ENCODE data around the gene MYO7B. TPM values are rescaled to one million over a fixed set of nuclear protein-coding genes. Genes with fewer than 3 reads are reported as not detected.

MYO7B gene
- total RNA-seq, 6 experiments from 2014 or later = 0.74 to 1.3 (median 0.98) TPM

DNA sequence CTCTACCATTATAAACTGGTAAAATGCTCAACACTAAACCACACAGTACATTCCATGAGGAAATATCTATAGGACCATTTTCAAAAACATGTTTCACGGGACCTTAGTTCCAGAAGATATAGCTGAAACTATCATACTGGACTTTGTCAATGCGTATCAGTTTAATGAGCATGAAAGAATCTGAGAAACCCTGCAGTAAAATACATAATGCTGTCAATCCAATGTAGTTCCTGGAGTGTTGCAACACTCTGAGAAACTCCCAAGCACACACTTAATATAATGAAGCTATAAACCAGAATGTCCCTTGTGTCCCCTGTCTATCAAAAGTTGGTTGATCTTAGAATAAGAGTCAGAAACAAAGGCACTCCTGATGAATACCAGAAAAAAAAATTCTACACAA is 25.4 kb upstream of the MYO7B start:
- Mint-ChIP-seq H3K27ac (peak overlapping the region; percentile 29; the same call in 1 of the 2 replicates), H3K36me3 (ENCODE audit: low read depth) (peaks cover 21% of the 10 kb centered on the region), H3K4me1 (ENCODE audit: low read depth) (peaks cover 93% of the 10 kb centered on the region), H3K27me3 (ENCODE audit: insufficient read depth) (0 out of 2 replicates have a peak, but pooled peaks cover 2% of the 10 kb centered on the region), H3K9me3 (no peaks in the 10 kb centered on the region), H3K4me3 (no peak overlapping the region)
- TF ChIP-seq, protein P1, sequence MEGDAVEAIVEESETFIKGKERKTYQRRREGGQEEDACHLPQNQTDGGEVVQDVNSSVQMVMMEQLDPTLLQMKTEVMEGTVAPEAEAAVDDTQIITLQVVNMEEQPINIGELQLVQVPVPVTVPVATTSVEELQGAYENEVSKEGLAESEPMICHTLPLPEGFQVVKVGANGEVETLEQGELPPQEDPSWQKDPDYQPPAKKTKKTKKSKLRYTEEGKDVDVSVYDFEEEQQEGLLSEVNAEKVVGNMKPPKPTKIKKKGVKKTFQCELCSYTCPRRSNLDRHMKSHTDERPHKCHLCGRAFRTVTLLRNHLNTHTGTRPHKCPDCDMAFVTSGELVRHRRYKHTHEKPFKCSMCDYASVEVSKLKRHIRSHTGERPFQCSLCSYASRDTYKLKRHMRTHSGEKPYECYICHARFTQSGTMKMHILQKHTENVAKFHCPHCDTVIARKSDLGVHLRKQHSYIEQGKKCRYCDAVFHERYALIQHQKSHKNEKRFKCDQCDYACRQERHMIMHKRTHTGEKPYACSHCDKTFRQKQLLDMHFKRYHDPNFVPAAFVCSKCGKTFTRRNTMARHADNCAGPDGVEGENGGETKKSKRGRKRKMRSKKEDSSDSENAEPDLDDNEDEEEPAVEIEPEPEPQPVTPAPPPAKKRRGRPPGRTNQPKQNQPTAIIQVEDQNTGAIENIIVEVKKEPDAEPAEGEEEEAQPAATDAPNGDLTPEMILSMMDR (IDR thresholded peaks at IDR 0.05) = no peak
- DNase-seq = no peak

DNA sequence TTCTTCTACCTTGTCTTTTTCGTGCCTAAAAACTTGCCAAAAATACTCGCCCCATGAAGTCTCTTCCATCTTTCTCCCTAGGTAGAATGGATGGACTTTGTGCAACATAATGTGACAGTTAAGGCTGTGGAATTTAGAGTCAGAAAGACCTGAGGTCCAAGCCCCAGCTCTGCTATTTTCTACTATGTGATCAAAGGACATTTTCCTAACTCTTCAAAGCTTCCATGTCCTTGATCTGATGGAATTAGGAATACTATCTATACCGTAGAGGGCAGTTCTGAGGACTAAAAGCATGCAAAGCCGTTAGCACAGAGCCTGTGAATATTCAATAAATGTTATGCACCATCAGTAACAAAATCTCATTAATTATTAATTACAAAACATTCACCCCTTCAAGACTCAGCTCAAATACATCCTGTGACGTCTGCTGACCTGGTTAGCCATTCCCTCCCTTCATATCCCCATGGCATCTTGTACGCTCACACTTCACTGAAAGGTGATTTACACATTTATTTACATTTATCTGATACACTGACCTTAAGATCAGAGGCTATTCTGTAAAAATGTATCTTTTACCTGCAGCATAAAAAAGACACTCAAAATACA is 24.3 kb upstream of the MYO7B start:
- Mint-ChIP-seq H3K27ac (no peak overlapping the region), H3K9me3 (no peaks in the 10 kb centered on the region), H3K36me3 (ENCODE audit: low read depth) (peaks cover 27% of the 10 kb centered on the region), H3K4me3 (no peak overlapping the region), H3K4me1 (ENCODE audit: low read depth) (peaks cover 94% of the 10 kb centered on the region), H3K27me3 (ENCODE audit: insufficient read depth) (peaks cover 2% of the 10 kb centered on the region; the same call in 1 of the 2 replicates)
- TF ChIP-seq, protein P1 (IDR thresholded peaks at IDR 0.05) = no peak
- DNase-seq = no peak

DNA sequence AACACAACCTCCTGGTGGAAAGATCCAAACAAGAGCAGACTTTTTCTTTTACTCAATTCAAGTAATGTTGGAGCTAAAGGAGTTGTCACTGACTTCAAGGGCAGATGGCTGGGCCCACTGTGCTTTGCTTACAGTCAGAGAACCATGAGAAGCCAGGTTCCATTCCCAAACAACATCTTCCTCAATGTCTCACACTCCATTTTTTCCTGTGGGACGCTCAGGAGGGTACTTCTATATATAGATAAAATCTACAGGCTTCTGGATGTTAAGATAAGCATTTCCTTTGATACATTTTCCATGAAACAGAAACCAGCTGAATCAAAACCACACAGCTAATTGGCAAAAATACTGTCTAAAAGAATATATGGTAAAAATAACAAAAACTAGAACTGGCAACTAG is 23.6 kb upstream of the MYO7B start:
- Mint-ChIP-seq H3K4me3 (no peak overlapping the region), H3K27ac (peak overlapping the region; percentile 8; the same call in 1 of the 2 replicates), H3K27me3 (ENCODE audit: insufficient read depth) (peaks cover 2% of the 10 kb centered on the region; the same call in 1 of the 2 replicates), H3K4me1 (ENCODE audit: low read depth) (peaks cover 97% of the 10 kb centered on the region), H3K9me3 (no peaks in the 10 kb centered on the region), H3K36me3 (ENCODE audit: low read depth) (peaks cover 34% of the 10 kb centered on the region)
- no peak for DNase-seq
- TF ChIP-seq, protein P1 (IDR thresholded peaks at IDR 0.05) = no peak

DNA sequence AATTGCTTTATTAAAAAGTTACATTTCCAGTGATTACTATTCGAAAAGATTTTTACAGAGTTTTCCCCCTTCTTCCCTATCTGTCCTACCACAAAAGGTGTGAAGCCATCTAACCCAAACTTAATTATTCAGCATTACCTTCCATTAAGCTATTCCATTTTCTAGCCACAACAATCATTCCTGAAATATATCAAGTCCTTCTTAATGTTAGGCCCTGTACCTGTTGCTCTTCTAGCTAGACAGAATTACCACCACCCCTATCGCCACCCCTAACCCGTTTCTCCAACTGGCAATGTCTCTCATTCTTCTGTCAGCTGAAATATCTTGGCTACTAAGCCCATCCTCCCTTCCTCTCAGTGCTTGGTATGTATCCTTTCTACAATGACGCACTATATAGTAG is 23.1 kb upstream of the MYO7B start:
- Mint-ChIP-seq H3K9me3 (no peaks in the 10 kb centered on the region), H3K4me1 (ENCODE audit: low read depth) (peaks cover 97% of the 10 kb centered on the region), H3K36me3 (ENCODE audit: low read depth) (peaks cover 39% of the 10 kb centered on the region), H3K27me3 (ENCODE audit: insufficient read depth) (peaks cover 2% of the 10 kb centered on the region; the same call in 1 of the 2 replicates), H3K4me3 (no peak overlapping the region), H3K27ac (peak overlapping the region; percentile 39)
- no peak for DNase-seq
- TF ChIP-seq, protein P1 (IDR thresholded peaks at IDR 0.05) = no peak

DNA sequence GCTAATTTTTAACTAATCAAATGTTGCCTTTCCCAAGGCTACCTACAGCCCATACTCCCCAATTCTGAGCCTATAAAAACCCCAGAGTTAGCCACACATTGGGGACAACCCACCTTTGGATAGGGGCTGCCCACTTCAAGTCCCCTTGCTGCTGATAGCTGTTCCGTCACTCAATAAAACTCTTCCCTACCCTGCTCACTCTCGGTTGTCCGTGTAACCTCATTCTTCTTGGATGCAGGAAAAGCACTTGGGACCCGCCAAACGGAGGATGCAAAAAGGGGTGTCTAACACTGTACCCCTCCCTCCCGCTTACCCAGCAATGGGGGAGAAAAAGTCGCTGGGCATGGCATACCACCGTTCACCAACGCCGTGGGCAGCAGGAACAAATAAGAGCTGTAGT is 21.4 kb upstream of the MYO7B start:
- no peaks in the 10 kb centered on the region for H3K9me3 Mint-ChIP-seq
- TF ChIP-seq, protein P1 (IDR thresholded peaks at IDR 0.05) = no peak
- peak overlapping the region; percentile 1; the same call in 1 of the 2 replicates for H3K27ac Mint-ChIP-seq
- H3K4me1 Mint-ChIP-seq (ENCODE audit: low read depth) = peaks cover 86% of the 10 kb centered on the region
- no peak for DNase-seq
- H3K36me3 Mint-ChIP-seq (ENCODE audit: low read depth) = peaks cover 46% of the 10 kb centered on the region
- H3K27me3 Mint-ChIP-seq (ENCODE audit: insufficient read depth) = peaks cover 2% of the 10 kb centered on the region; the same call in 1 of the 2 replicates
- no peak overlapping the region for H3K4me3 Mint-ChIP-seq

All from HFFc6 (cell line).